GM23338 (cell line): ENCODE results near the gene POP4. TPM values are rescaled to one million over a fixed set of nuclear protein-coding genes. Genes with fewer than 3 reads are reported as not detected.
A peak's percentile ranks its signal among the peaks of the same experiment; 100 is the strongest.

Experiments
- ATAC-seq: fragments of 200-7000 bp; cut with Tn5 transposase; 3 replicates; pipeline ENCODE4 v1.9.1; 2020
- DNase-seq: peaks from one replicate; pipeline ENCODE4 v3.0.0-alpha.2; 2015; ENCODE audit warnings: low spot score
- H2AFZ ChIP-seq: fragments of 200-600 bp; sonication (generic); 2 replicates; pipeline ENCODE4 v1.8.0; 2016; ENCODE audit warnings: antibody characterized with exemption, mild to moderate bottlenecking, moderate library complexity
- H3F3A ChIP-seq: fragments of 200-600 bp; sonication (generic); replicated peaks from 2 replicates; pipeline ENCODE4 v1.8.0; 2017; ENCODE audit warnings: antibody characterized with exemption, mixed run types, low read depth
- H3K27ac ChIP-seq: fragments of 200-600 bp; sonication (generic); 2 replicates; pipeline ENCODE4 v1.6.1; 2016; ENCODE audit warnings: low read depth
- H3K27me3 ChIP-seq: fragments of 200-600 bp; sonication (generic); 2 replicates; pipeline ENCODE4 v1.8.0; 2016; ENCODE audit warnings: mild to moderate bottlenecking, mixed run types, moderate library complexity; ENCODE audit not compliant: insufficient read depth
- H3K36me3 ChIP-seq: fragments of 200-600 bp; sonication (generic); 2 replicates; pipeline ENCODE4 v1.8.0; 2016; ENCODE audit warnings: mild to moderate bottlenecking; ENCODE audit not compliant: insufficient read depth
- H3K4me1 ChIP-seq: fragments of 200-600 bp; sonication (generic); 2 replicates; pipeline ENCODE4 v1.8.0; 2016; ENCODE audit warnings: mild to moderate bottlenecking, moderate library complexity; ENCODE audit not compliant: insufficient read depth
- H3K4me2 ChIP-seq: fragments of 200-600 bp; sonication (generic); 2 replicates; pipeline ENCODE4 v1.7.1; 2017; ENCODE audit warnings: mixed run types
- H3K4me3 ChIP-seq: fragments of 200-600 bp; sonication (generic); 2 replicates; pipeline ENCODE4 v1.6.1; 2016; ENCODE audit warnings: mixed run types
- H3K79me2 ChIP-seq: fragments of 200-600 bp; sonication (generic); replicated peaks from 2 replicates; pipeline ENCODE4 v1.8.0; 2017; ENCODE audit warnings: mild to moderate bottlenecking; ENCODE audit not compliant: insufficient read depth
- H3K9me2 ChIP-seq: fragments of 200-600 bp; sonication (generic); 2 replicates; pipeline ENCODE4 v1.8.0; 2017; ENCODE audit not compliant: insufficient read depth
- H4K20me1 ChIP-seq: fragments of 200-600 bp; sonication (generic); replicated peaks from 2 replicates; pipeline ENCODE4 v1.8.0; 2017; ENCODE audit warnings: mild to moderate bottlenecking; ENCODE audit not compliant: insufficient read depth
- H3K27ac Mint-ChIP-seq: 2 replicates; pipeline ENCODE4 v1.8.0; 2020; ENCODE audit warnings: inconsistent platforms, mild to moderate bottlenecking, moderate library complexity, mixed read lengths
- H3K27me3 Mint-ChIP-seq: 3 replicates; pipeline ENCODE4 v1.8.0; 2022; ENCODE audit warnings: low read depth, mild to moderate bottlenecking, moderate library complexity, mixed read lengths, inconsistent platforms; ENCODE audit not compliant: insufficient read depth, poor library complexity
- H3K36me3 Mint-ChIP-seq: 3 replicates; pipeline ENCODE4 v1.8.0; 2021; ENCODE audit warnings: low read depth, mild to moderate bottlenecking, inconsistent platforms, moderate library complexity, mixed read lengths
- H3K4me1 Mint-ChIP-seq: 3 replicates; pipeline ENCODE4 v1.8.0; 2020; ENCODE audit warnings: mild to moderate bottlenecking, inconsistent platforms, mixed read lengths
- H3K4me3 Mint-ChIP-seq: 3 replicates; pipeline ENCODE4 v1.8.0; 2021; ENCODE audit warnings: moderate library complexity, mild to moderate bottlenecking, inconsistent platforms, mixed read lengths
- H3K9me3 Mint-ChIP-seq: 3 replicates; pipeline ENCODE4 v1.8.0; 2020; ENCODE audit warnings: moderate library complexity, mild to moderate bottlenecking, inconsistent platforms, mixed read lengths
- CREB1 ChIP-seq: fragments of 250-450 bp; sonication (Bioruptor Pico); IDR thresholded peaks from 2 replicates; pipeline ENCODE4 v1.5.0; 2020; ENCODE audit warnings: low read depth, mild to moderate bottlenecking, moderate library complexity
- CTCF ChIP-seq, 2 experiments: fragments of 200-600 bp in 1 of 2; sonication (generic) in 1 of 2; conservative IDR thresholded peaks; 2 replicates each; pipeline versions ENCODE4 v1.5.1 to v1.6.1; 2016 to 2017; ENCODE audit warnings: antibody characterized with exemption in 2 of 2, low read depth in 2 of 2, mild to moderate bottlenecking in 2 of 2, moderate library complexity in 1 of 2
- ETS1 ChIP-seq: IDR thresholded peaks from 2 replicates; pipeline ENCODE4 v1.6.1; 2016; ENCODE audit warnings: antibody characterized with exemption
- EZH2 ChIP-seq: fragments of 200-600 bp; sonication (generic); IDR thresholded peaks from one replicate; pipeline ENCODE4 v1.8.0; 2017; ENCODE audit warnings: antibody characterized with exemption, mild to moderate bottlenecking, low read depth; ENCODE audit not compliant: unreplicated experiment
- EZH2phosphoT487 ChIP-seq: fragments of 200-600 bp; sonication (generic); IDR thresholded peaks from one replicate; pipeline ENCODE4 v1.8.1; 2018; ENCODE audit warnings: antibody characterized with exemption; ENCODE audit not compliant: unreplicated experiment
- JUNB ChIP-seq: IDR thresholded peaks from one replicate; pipeline ENCODE4 v1.6.1; 2016; ENCODE audit warnings: antibody characterized with exemption; ENCODE audit not compliant: unreplicated experiment
- NANOG ChIP-seq: IDR thresholded peaks from 2 replicates; pipeline ENCODE4 v1.6.1; 2016; ENCODE audit warnings: antibody characterized with exemption, borderline replicate concordance
- POLR2AphosphoS5 ChIP-seq: IDR thresholded peaks from 2 replicates; pipeline ENCODE4 v1.6.1; 2016; ENCODE audit warnings: antibody characterized with exemption, low read depth
- REST ChIP-seq: IDR thresholded peaks from one replicate; pipeline ENCODE4 v1.6.1; 2018; ENCODE audit warnings: antibody characterized with exemption; ENCODE audit not compliant: unreplicated experiment
- STAT1 ChIP-seq: IDR thresholded peaks from one replicate; pipeline ENCODE4 v1.6.1; 2016; ENCODE audit warnings: antibody characterized with exemption; ENCODE audit not compliant: unreplicated experiment
- ZNF114 ChIP-seq: fragments of 250-450 bp; sonication (Bioruptor Pico); IDR thresholded peaks from 2 replicates; pipeline ENCODE4 v1.5.0; 2020; ENCODE audit warnings: mild to moderate bottlenecking, moderate library complexity
- ZNF331 ChIP-seq: fragments of 250-450 bp; sonication (Bioruptor Pico); IDR thresholded peaks from 2 replicates; pipeline ENCODE4 v1.5.0; 2020; ENCODE audit warnings: low read depth, mild to moderate bottlenecking, moderate library complexity
- ZNF462 ChIP-seq: fragments of 250-450 bp; sonication (Bioruptor Pico); IDR thresholded peaks from 2 replicates; pipeline ENCODE4 v1.5.0; 2020; ENCODE audit warnings: mild to moderate bottlenecking, moderate library complexity
- polyA plus RNA-seq: library from polyadenylated mRNA; unstranded; fragments of >200 nt; fragmentation: Nextera tagmentation; extraction: Ambion mirVana; gene quantifications from 2 replicates; pipeline ENCODE4 v1.2.1, GENCODE V29; 2016
- total RNA-seq: library from RNA; depleted of rRNA; stranded (reverse); fragments of >200 nt; shearing (Covaris generic); gene quantifications from 2 replicates; pipeline ENCODE4 v1.2.3, GENCODE V29; 2014

Gene POP4
- total and polyA plus RNA-seq, 2 experiments from 2014 or later: 37.2 to 58.3 TPM

GRCh38 chr19:29645491-29645867, 39.4 kb downstream of the POP4 start:
- no peaks in the 10 kb centered on the region for H3K27me3 Mint-ChIP-seq
- H4K20me1 ChIP-seq: no peaks in the 10 kb centered on the region
- peak overlapping the region; percentile 36 for H3K4me3 ChIP-seq
- H3K4me1 ChIP-seq: peaks cover 17% of the 10 kb centered on the region
- H2AFZ ChIP-seq: peak overlapping the region; percentile 83
- H3K4me2 ChIP-seq: peak overlapping the region; percentile 63
- H3K4me1 Mint-ChIP-seq: peaks cover 19% of the 10 kb centered on the region
- peak; percentile 43 for DNase-seq
- no peaks in the 10 kb centered on the region for H3K36me3 ChIP-seq
- TF ChIP-seq ZNF462 (CRISPR knock-in tag) (no peak), STAT1 (no peak), EZH2 (no peak), JUNB (no peak), NANOG (no peak), REST (no peak), EZH2phosphoT487 (no peak), CTCF (conservative IDR thresholded peaks at IDR 0.05; ENCODE audit: low read depth in 2 of 2) (no peak), POLR2AphosphoS5 (no peak), ZNF114 (CRISPR knock-in tag) (no peak), CREB1 (no peak), ETS1 (no peak), ZNF331 (CRISPR knock-in tag) (no peak)
- H3K36me3 Mint-ChIP-seq: no peaks in the 10 kb centered on the region
- no peaks in the 10 kb centered on the region for H3K9me2 ChIP-seq
- no peaks in the 10 kb centered on the region; the same call in 2 of the 3 replicates for H3K9me3 Mint-ChIP-seq
- peak; percentile 90 for ATAC-seq
- peak overlapping the region; percentile 26; the same call in 2 of the 3 replicates for H3K4me3 Mint-ChIP-seq
- H3K27ac ChIP-seq: no peak overlapping the region
- no peak overlapping the region for H3K27ac Mint-ChIP-seq
- H3K79me2 ChIP-seq: no peaks in the 10 kb centered on the region
- no peaks in the 10 kb centered on the region for H3F3A ChIP-seq
- no peaks in the 10 kb centered on the region for H3K27me3 ChIP-seq
